Measurements from ENCODE around the gene TFIP11.

TFIP11 gene

GRCh38 chr22:26470807-26471206, 41.5 kb downstream of the TFIP11 start:
- TF ChIP-seq, protein P1, sequence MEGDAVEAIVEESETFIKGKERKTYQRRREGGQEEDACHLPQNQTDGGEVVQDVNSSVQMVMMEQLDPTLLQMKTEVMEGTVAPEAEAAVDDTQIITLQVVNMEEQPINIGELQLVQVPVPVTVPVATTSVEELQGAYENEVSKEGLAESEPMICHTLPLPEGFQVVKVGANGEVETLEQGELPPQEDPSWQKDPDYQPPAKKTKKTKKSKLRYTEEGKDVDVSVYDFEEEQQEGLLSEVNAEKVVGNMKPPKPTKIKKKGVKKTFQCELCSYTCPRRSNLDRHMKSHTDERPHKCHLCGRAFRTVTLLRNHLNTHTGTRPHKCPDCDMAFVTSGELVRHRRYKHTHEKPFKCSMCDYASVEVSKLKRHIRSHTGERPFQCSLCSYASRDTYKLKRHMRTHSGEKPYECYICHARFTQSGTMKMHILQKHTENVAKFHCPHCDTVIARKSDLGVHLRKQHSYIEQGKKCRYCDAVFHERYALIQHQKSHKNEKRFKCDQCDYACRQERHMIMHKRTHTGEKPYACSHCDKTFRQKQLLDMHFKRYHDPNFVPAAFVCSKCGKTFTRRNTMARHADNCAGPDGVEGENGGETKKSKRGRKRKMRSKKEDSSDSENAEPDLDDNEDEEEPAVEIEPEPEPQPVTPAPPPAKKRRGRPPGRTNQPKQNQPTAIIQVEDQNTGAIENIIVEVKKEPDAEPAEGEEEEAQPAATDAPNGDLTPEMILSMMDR (IDR thresholded peaks at IDR 0.05; ENCODE audit: borderline replicate concordance, control extremely low read depth, extremely low read depth, insufficient read depth, missing control alignments) = no peak
- DNase-seq (ENCODE audit: low spot score) = no peak
- in situ Hi-C loops (cut with MboI; ENCODE audit: low sequenced_read_pairs, unreplicated experiment) = no loop called here

GRCh38 chr22:26466196-26466595, 46.1 kb downstream of the TFIP11 start:
- in situ Hi-C loops (cut with MboI; ENCODE audit: low sequenced_read_pairs, unreplicated experiment) = no loop called here
- DNase-seq (ENCODE audit: low spot score) = no peak
- TF ChIP-seq, protein P1 (IDR thresholded peaks at IDR 0.05; ENCODE audit: borderline replicate concordance, control extremely low read depth, extremely low read depth, insufficient read depth, missing control alignments) = no peak

GRCh38 chr22:26464312-26464711, 48.0 kb downstream of the TFIP11 start:
- TF ChIP-seq, protein P1 (IDR thresholded peaks at IDR 0.05; ENCODE audit: borderline replicate concordance, control extremely low read depth, extremely low read depth, insufficient read depth, missing control alignments) = no peak
- no peak for DNase-seq (ENCODE audit: low spot score)
- in situ Hi-C loops (cut with MboI; ENCODE audit: low sequenced_read_pairs, unreplicated experiment) = loop anchor here (5.0 kb wide), 1 partner anchor 82 kb away; no protein-coding TSS in a partner anchor

GRCh38 chr22:26463688-26464087, 48.6 kb downstream of the TFIP11 start:
- TF ChIP-seq, protein P1 (IDR thresholded peaks at IDR 0.05; ENCODE audit: borderline replicate concordance, control extremely low read depth, extremely low read depth, insufficient read depth, missing control alignments) = no peak
- no peak for DNase-seq (ENCODE audit: low spot score)
- in situ Hi-C loops (cut with MboI; ENCODE audit: low sequenced_read_pairs, unreplicated experiment) = loop anchor here (5.0 kb wide), 1 partner anchor 81 kb away; no protein-coding TSS in a partner anchor

DNA sequence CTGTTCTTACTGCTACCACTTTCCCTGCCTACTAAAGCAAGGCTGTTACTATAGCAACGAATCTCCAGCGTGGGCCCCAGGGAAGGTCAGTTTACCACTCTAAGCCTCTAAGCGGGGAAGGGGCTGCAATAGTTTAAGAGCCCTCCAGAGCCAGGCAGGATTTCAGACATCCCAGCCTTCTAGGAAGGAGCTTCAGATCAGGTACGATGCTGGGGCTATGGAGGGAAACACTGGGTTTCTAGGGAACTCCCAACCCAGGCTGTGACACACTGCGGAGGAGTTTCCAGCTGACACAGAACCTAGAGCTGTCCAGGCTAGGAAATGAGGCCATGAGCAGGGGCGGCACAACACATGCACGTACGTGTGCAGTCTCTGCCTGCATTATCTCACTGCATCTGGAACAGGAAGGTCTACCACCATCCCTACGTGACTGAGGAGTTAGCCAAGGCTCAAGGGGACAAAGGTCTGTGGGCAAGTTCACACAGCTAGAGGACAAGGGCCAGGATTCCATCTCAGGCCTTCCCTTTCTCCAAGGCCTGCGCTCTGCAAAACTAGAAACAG, 49.1 kb downstream of the TFIP11 start:
- in situ Hi-C loops (cut with MboI; ENCODE audit: low sequenced_read_pairs, unreplicated experiment) = loop anchor here (5.0 kb wide), 1 partner anchor 81 kb away; no protein-coding TSS in a partner anchor
- TF ChIP-seq, protein P1 (IDR thresholded peaks at IDR 0.05; ENCODE audit: borderline replicate concordance, control extremely low read depth, extremely low read depth, insufficient read depth, missing control alignments) = no peak
- no peak for DNase-seq (ENCODE audit: low spot score)

- no peak for DNase-seq (ENCODE audit: low spot score)
- TF ChIP-seq, protein P1 (IDR thresholded peaks at IDR 0.05; ENCODE audit: borderline replicate concordance, control extremely low read depth, extremely low read depth, insufficient read depth, missing control alignments) = no peak
- in situ Hi-C loops (cut with MboI; ENCODE audit: low sequenced_read_pairs, unreplicated experiment) = loop anchor here (5.0 kb wide), 1 partner anchor 80 kb away; no protein-coding TSS in a partner anchor
Measured at GRCh38 chr22:26462641-26463040, 49.6 kb downstream of the TFIP11 start.

Measured in GM13976 (cell line).